ENCODE data around the gene VSTM2L. TPM values are rescaled to one million over a fixed set of nuclear protein-coding genes. Genes with fewer than 3 reads are reported as not detected.

Gene VSTM2L
- total RNA-seq, 1 experiment from 2014 or later, result 0.71 TPM

GRCh38 chr20:37911261-37911660, 8.3 kb downstream of the VSTM2L start:
- H3K4me1 Mint-ChIP-seq (ENCODE audit: low read depth, unreplicated experiment), result no peaks in the 10 kb centered on the region
- no peak overlapping the region for H3K27ac Mint-ChIP-seq (ENCODE audit: unreplicated experiment)
- TF ChIP-seq CTCF (IDR thresholded peaks at IDR 0.05; ENCODE audit: unreplicated experiment), result no peak
- CTCF ChIA-PET, result no interaction called here
- H3K4me3 Mint-ChIP-seq (ENCODE audit: low read depth, unreplicated experiment), result no peak overlapping the region
- DNase-seq, result no peak
- intact Hi-C loops (cut with micrococcal nuclease; ENCODE audit: unreplicated experiment), result no loop called here
- H3K36me3 Mint-ChIP-seq (ENCODE audit: insufficient read depth, unreplicated experiment), result no peaks in the 10 kb centered on the region
- H3K9me3 Mint-ChIP-seq (ENCODE audit: low read depth, unreplicated experiment), result no peaks in the 10 kb centered on the region
- H3K27me3 Mint-ChIP-seq (ENCODE audit: unreplicated experiment), result peaks cover 77% of the 10 kb centered on the region
- no TSS peak for BruUV-seq (replicated peaks)

GRCh38 chr20:37911838-37912281, 8.9 kb downstream of the VSTM2L start:
- no peak for TF ChIP-seq CTCF (IDR thresholded peaks at IDR 0.05; ENCODE audit: unreplicated experiment)
- CTCF ChIA-PET, result no interaction called here
- Mint-ChIP-seq H3K36me3 (ENCODE audit: insufficient read depth, unreplicated experiment) (no peaks in the 10 kb centered on the region), H3K4me3 (ENCODE audit: low read depth, unreplicated experiment) (no peak overlapping the region), H3K4me1 (ENCODE audit: low read depth, unreplicated experiment) (no peaks in the 10 kb centered on the region), H3K27me3 (ENCODE audit: unreplicated experiment) (peaks cover 78% of the 10 kb centered on the region), H3K9me3 (ENCODE audit: low read depth, unreplicated experiment) (no peaks in the 10 kb centered on the region), H3K27ac (ENCODE audit: unreplicated experiment) (no peak overlapping the region)
- intact Hi-C loops (cut with micrococcal nuclease; ENCODE audit: unreplicated experiment), result no loop called here
- DNase-seq, result no peak
- BruUV-seq (replicated peaks), result no TSS peak

GRCh38 chr20:37912874-37913273, 9.9 kb downstream of the VSTM2L start:
- BruUV-seq (replicated peaks), result no TSS peak
- no peak overlapping the region for H3K4me3 Mint-ChIP-seq (ENCODE audit: low read depth, unreplicated experiment)
- H3K27me3 Mint-ChIP-seq (ENCODE audit: unreplicated experiment), result peaks cover 88% of the 10 kb centered on the region
- DNase-seq, result no peak
- CTCF ChIA-PET, result no interaction called here
- intact Hi-C loops (cut with micrococcal nuclease; ENCODE audit: unreplicated experiment), result no loop called here
- H3K9me3 Mint-ChIP-seq (ENCODE audit: low read depth, unreplicated experiment), result no peaks in the 10 kb centered on the region
- H3K36me3 Mint-ChIP-seq (ENCODE audit: insufficient read depth, unreplicated experiment), result no peaks in the 10 kb centered on the region
- no peaks in the 10 kb centered on the region for H3K4me1 Mint-ChIP-seq (ENCODE audit: low read depth, unreplicated experiment)
- TF ChIP-seq CTCF (IDR thresholded peaks at IDR 0.05; ENCODE audit: unreplicated experiment), result no peak
- H3K27ac Mint-ChIP-seq (ENCODE audit: unreplicated experiment), result no peak overlapping the region

- H3K27me3 Mint-ChIP-seq (ENCODE audit: unreplicated experiment), result peaks cover 88% of the 10 kb centered on the region
Observed at GRCh38 chr20:37913567-37914366, 10.8 kb downstream of the VSTM2L start.

More at GRCh38 chr20:37913567-37914366, 10.8 kb downstream of the VSTM2L start:
- Mint-ChIP-seq H3K4me1 (ENCODE audit: low read depth, unreplicated experiment) (no peaks in the 10 kb centered on the region), H3K27ac (ENCODE audit: unreplicated experiment) (no peak overlapping the region), H3K4me3 (ENCODE audit: low read depth, unreplicated experiment) (no peak overlapping the region), H3K9me3 (ENCODE audit: low read depth, unreplicated experiment) (no peaks in the 10 kb centered on the region), H3K36me3 (ENCODE audit: insufficient read depth, unreplicated experiment) (no peaks in the 10 kb centered on the region)
- no peak for TF ChIP-seq CTCF (IDR thresholded peaks at IDR 0.05; ENCODE audit: unreplicated experiment)
- DNase-seq, result no peak
- CTCF ChIA-PET, result no interaction called here
- intact Hi-C loops (cut with micrococcal nuclease; ENCODE audit: unreplicated experiment), result no loop called here
- no TSS peak for BruUV-seq (replicated peaks)
